Peyer's patch (tissue), 4 donors: ENCODE data around the gene PTRHD1.

ENCODE experiments used
- POLR2A ChIP-seq, 2 donors: fragments of 450-650 bp; IDR thresholded peaks; one replicate each; pipeline ENCODE4 v1.5.1; 2017; ENCODE audit warnings: antibody characterized with exemption in 2 of 2, mild to moderate bottlenecking in 2 of 2, moderate library complexity in 2 of 2
- TF ChIP-seq, protein P1 (sequence below), 6 experiments: fragments of 450-650 bp in 4 of 6; fragments of 200-600 bp in 2 of 6; sonication (generic) in 1 of 6; IDR thresholded peaks; one replicate each; pipeline ENCODE4 v1.5.1; 2017 to 2019; ENCODE audit warnings: antibody characterized with exemption in 6 of 6, mild to moderate bottlenecking in 3 of 6, moderate library complexity in 1 of 6

DNA sequence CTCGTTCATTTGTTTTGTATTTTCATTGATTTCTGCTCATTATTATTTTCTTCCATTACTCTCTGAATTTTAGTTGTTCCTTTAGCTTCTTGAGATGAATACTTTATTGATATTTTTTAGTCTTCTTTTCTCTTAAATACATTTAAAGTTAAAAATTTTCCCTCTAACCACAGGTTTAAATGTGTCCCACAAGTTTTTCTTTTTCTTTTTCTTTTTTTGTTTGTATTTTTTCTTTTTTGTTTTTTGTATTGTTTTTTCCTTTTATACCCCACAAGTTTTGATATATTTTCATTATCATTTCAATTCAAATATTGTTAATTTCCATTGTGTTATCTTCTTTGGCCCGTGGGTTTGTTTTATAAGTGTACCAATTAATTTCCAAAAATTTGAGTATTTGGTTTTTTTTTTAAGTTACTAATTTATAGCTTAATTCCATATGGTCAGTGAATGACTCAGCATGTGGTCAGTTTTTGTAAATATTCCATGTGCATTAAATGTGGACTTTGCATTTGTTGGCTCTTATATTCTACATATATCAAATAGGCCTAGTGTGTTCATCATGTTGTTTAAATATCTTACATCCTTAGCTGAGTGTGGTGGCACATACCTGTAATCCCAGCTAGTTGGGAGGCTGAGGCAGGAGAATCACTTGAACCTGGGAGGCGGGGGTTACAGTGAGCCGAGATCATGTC, 16.3 kb upstream of the PTRHD1 start:
- TF ChIP-seq, protein P1, sequence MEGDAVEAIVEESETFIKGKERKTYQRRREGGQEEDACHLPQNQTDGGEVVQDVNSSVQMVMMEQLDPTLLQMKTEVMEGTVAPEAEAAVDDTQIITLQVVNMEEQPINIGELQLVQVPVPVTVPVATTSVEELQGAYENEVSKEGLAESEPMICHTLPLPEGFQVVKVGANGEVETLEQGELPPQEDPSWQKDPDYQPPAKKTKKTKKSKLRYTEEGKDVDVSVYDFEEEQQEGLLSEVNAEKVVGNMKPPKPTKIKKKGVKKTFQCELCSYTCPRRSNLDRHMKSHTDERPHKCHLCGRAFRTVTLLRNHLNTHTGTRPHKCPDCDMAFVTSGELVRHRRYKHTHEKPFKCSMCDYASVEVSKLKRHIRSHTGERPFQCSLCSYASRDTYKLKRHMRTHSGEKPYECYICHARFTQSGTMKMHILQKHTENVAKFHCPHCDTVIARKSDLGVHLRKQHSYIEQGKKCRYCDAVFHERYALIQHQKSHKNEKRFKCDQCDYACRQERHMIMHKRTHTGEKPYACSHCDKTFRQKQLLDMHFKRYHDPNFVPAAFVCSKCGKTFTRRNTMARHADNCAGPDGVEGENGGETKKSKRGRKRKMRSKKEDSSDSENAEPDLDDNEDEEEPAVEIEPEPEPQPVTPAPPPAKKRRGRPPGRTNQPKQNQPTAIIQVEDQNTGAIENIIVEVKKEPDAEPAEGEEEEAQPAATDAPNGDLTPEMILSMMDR (IDR thresholded peaks at IDR 0.05): no peak
- TF ChIP-seq POLR2A (IDR thresholded peaks at IDR 0.05): no peak
